ENCODE measurements around the gene ZNF808.
"Not testable (repeated sequence)": the region's sequence is repeated elsewhere in the genome, so short reads cannot be mapped to it uniquely, and the experiment has no call there.

The ZNF808 gene

GRCh38 chr19:52527134-52527955, at the start of gene ZNF808:
TSS of gene ZNF808 (plus strand) at chr19:52527668. CDS start at chr19:52543285, 15,617 bp downstream.
- peak; percentile 95 for DNase-seq

- not testable (repeated sequence) for DNase-seq
Observed at GRCh38 chr19:52484111-52484743, 43.2 kb upstream of the ZNF808 start.

GRCh38 chr19:52485064-52485463, 42.4 kb upstream of the ZNF808 start:
- not testable (repeated sequence) for DNase-seq

- DNase-seq = not testable (repeated sequence)
Observed at GRCh38 chr19:52485561-52486240, 41.8 kb upstream of the ZNF808 start.

GRCh38 chr19:52492201-52492993, 35.1 kb upstream of the ZNF808 start:
- no peak for DNase-seq

GRCh38 chr19:52492994-52493470, 34.4 kb upstream of the ZNF808 start:
- DNase-seq = no peak

GRCh38 chr19:52494518-52494917, 33.0 kb upstream of the ZNF808 start:
- no peak for DNase-seq

- DNase-seq = no peak
Observed at GRCh38 chr19:52498571-52498970, 28.9 kb upstream of the ZNF808 start.

GRCh38 chr19:52500474-52500873, 27.0 kb upstream of the ZNF808 start:
- DNase-seq = not testable (repeated sequence)

- not testable (repeated sequence) for DNase-seq
Observed at GRCh38 chr19:52500991-52501390, 26.5 kb upstream of the ZNF808 start.

- DNase-seq = no peak
Observed at GRCh38 chr19:52507266-52507665, 20.2 kb upstream of the ZNF808 start.

GRCh38 chr19:52516191-52516590, 11.3 kb upstream of the ZNF808 start:
- DNase-seq = no peak

- DNase-seq = no peak
Observed at GRCh38 chr19:52518646-52519045, 8.8 kb upstream of the ZNF808 start.

- DNase-seq = not testable (repeated sequence)
Observed at GRCh38 chr19:52519175-52519574, 8.3 kb upstream of the ZNF808 start.

GRCh38 chr19:52520013-52520412, 7.5 kb upstream of the ZNF808 start:
- DNase-seq = no peak

GRCh38 chr19:52522551-52522950, 4.9 kb upstream of the ZNF808 start:
- no peak for DNase-seq

- DNase-seq = no peak
Observed at GRCh38 chr19:52524086-52524485, 3.4 kb upstream of the ZNF808 start.

- no peak for DNase-seq
Observed at GRCh38 chr19:52527956-52528351, 486 bp downstream of the ZNF808 start.

- no peak for DNase-seq
Observed at GRCh38 chr19:52532480-52532879, 5.0 kb downstream of the ZNF808 start.

- no peak for DNase-seq
Observed at GRCh38 chr19:52533901-52534300, 6.4 kb downstream of the ZNF808 start.

- not testable (repeated sequence) for DNase-seq
Observed at GRCh38 chr19:52535385-52535770, 7.9 kb downstream of the ZNF808 start.

GRCh38 chr19:52535771-52536447, 8.4 kb downstream of the ZNF808 start:
- no peak for DNase-seq
